AG09319 (cell line): Measurements from ENCODE around the gene PHC2.
"Not testable (repeated sequence)": the region's sequence is repeated elsewhere in the genome, so short reads cannot be mapped to it uniquely, and the experiment has no call there.

Source experiments
- DNase-seq: peaks from one replicate; pipeline ENCODE4 v3.0.0-alpha.2; 2010; ENCODE audit warnings: low read depth; ENCODE audit errors: extremely low read depth
- CTCF ChIP-seq: IDR thresholded peaks from 2 replicates; pipeline ENCODE4 v1.5.1; 2011; ENCODE audit warnings: low read depth, mild to moderate bottlenecking, inconsistent platforms, low read length, moderate library complexity

PHC2 gene

DNA sequence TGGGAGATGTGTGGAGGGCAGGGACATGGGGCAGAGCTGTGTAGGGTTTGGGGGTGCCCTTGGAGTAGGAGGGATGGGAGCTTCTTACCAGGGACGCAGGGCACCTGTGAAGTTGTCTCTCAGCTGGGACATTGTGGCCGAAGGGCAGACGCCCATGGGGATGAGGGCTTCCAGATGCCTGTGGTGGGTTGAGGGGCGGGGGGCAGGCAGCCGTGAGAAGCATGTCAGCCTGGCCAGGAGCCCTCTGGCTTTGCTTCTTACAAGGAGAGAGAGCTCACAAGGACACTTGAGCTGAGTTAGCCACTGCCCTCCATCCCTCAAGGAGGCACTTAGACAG, 118.5 kb downstream of the PHC2 start:
- no peak for TF ChIP-seq CTCF
- DNase-seq: no peak

- no peak for DNase-seq
- no peak for TF ChIP-seq CTCF
Measured at GRCh38 chr1:33311706-33312412, 119.0 kb downstream of the PHC2 start.

DNA sequence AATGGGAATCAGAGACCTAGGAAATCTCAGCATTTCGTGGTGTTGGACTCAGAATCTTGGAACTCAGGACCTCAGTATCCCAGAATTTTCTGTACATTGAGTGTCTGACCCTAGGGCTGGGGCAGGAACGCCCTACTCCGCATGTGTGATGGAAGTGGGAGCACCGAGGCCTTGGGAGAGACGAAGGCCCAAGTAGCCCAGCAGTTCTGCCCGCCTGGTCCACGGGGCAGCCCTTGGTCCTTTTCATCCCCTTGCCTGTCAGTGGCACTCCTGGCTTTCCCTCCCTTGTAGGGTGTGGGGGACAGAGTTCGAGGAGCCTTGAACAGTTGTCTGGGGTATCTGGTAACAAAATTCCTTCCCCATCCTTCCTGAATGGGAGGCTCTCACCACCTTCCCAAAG, 120.2 kb downstream of the PHC2 start:
- no peak for TF ChIP-seq CTCF

DNA sequence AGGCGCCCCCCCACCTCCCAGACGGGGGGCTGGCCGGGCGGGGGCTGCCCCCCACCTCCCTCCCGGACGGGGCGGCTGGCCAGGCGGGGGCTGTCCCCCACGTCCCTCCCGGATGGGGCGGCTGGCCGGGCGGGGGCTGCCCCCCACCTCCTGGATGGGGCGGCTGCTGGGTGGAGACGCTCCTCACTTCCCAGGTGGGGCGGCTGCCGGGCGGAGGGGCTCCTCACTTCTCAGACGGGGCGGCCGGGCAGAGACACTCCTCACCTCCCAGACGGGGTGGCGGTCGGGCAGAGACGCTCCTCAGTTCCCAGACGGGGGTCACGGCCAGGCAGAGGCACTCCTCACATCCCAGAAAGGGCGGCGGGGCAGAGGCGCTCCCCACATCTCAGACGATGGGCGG, 121.5 kb downstream of the PHC2 start:
- not testable (repeated sequence) for DNase-seq

More for the DNA sequence above, 120.2 kb downstream of the PHC2 start:
- DNase-seq: no peak

DNA sequence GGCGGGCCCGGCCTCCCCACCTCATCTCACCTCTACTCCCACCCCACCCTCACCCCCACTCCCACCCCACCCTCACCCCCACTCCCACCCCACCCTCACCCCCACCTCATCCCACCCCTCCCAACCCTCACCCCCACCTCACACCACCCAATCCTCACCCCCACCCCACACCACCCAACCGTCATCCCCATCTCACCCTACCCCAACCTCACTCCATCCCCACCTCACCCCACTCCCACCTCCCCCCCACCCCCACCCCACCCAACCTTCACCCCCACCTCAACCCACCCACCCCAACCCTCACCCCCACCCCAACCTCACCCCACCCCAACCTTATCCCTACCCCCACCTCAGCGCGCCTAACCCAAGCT, 123.4 kb downstream of the PHC2 start:
- DNase-seq: no peak
- no peak for TF ChIP-seq CTCF

- no peak for DNase-seq
- no peak for TF ChIP-seq CTCF
Measured at GRCh38 chr1:33306653-33307493, 124.0 kb downstream of the PHC2 start.

DNA sequence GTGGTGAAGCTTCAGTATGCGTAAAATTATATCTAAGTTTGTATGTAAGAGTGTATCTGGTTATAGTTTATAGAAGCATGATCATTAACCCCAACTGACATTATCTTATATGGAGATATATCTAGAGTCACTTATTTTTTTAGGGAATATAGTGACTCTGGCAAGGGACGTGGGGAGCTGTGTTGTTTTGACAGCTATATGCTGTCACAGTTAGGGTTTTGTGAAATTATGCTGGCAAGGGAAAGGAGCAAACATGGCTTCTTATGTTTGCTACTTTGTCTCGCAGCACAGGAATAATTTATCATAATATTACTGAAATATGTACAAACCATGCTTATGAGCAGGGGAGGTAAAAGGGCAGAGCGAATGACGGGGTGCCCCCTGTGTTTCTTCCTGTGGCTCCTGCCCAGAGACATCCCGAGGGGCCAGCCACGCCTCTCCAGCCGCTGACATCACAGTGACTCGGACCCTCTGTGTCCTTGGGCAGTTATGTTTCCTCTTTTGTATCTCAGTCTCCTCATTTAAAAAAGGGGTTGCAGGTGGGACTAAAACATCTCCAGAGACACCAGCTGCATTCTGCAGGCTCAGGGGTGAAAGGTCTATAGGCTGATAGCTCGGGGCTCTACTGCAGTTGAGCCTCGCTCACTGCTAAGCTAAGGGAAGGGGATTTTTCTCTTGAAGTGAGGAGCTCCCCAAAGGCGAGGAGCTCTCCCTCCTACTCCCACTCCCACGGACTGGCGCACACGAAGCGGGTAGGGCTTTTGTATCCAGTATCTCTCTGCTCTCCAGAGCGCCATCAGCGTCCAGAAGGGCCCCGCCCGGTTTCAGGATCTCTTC, 124.9 kb downstream of the PHC2 start:
- no peak for TF ChIP-seq CTCF
- DNase-seq: no peak
